GM21515 (cell line): ENCODE measurements around the gene MTG1.
"Not testable (repeated sequence)": the region's sequence is repeated elsewhere in the genome, so short reads cannot be mapped to it uniquely, and the experiment has no call there.

Experiments used
- ATAC-seq: cut with Tn5 transposase; IDR thresholded peaks from one replicate; pipeline ENCODE4 v1.9.1; 2021; ENCODE audit not compliant: unreplicated experiment

MTG1 gene

GRCh38 chr10:133422807-133423771 is 29.1 kb downstream of the MTG1 start:
- no peak for ATAC-seq

DNA sequence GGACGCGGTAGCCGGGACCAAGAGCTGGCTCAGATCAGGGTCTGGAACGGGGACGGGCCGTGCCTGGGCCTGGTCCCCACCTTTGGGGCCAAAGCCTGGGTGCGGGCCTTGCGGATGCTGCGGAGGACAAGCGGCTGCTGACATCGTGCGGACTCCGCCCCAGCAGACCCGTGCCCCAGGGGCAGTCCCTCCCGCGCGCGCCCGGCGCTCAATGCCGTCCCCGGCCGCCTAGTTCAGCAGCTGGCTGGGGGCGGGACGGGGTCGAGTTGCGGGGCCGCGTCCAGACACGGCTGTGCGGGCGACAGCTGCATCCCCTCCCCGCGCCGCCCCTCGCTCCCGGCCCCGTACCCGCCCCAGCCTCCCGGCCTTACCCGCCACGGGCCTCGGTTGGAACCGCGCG is 30.1 kb downstream of the MTG1 start:
- ATAC-seq = not testable (repeated sequence)

DNA sequence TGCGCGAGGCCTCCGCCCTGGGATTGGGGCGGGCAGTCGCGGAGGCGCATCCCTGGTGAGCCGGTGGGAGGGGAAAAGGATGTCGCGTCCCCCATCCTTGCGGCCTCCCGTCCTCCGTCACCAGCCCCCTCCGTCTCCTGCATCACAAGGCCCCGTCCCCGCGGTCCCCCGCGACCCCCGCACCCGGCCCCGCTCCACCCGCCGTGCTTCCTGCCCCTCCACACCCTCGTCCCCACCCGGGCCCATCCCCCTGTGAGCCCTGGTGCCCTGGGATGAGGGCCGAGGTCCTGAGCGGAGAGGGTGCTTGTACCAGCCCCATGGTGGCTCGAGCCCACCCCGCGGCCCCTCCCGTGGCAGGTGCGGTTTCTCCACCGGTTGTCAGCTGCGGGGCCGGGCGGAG is 30.6 kb downstream of the MTG1 start, which contains the start of gene SPRN:
Gene SPRN (minus strand): TSS at position 25 of the 400 bp plus-strand sequence. CDS start 944 bp downstream, outside the sequence.
- not testable (repeated sequence) for ATAC-seq

GRCh38 chr10:133429571-133429970 is 35.6 kb downstream of the MTG1 start:
- ATAC-seq = not testable (repeated sequence)

DNA sequence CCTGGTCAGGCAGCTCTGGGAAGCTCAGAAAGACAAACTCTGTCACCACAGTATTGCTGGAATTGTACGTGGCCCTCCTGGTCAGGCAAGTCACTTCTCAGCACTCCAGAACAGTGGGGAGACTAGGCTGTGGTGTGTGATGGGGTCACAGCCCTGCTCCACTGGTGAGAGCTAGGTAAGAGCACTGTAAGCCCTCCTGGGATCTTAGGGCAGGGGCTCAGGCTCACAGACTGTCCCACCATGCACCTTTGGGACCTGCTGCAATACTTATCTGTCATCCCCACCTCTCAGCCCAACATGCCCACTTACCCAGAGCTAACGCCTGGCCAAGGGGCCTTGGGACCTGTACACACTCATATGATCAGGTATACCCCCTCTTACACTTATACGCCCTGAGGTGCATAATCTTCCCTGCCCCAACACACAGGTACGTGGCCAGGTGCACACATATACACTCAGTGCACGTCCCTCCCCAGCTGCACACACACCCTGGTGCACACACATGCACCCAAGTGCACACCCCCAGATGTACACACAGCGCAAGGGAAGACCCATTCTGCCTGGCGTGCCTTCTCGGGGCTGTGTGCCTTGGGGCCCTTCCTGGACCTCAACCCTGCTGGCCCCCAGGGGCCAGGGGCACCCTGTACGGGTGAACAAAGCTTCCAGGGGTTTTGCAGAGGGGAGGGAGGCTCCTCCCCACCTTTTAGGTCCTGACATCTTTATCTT is 38.1 kb downstream of the MTG1 start:
- not testable (repeated sequence) for ATAC-seq

GRCh38 chr10:133432789-133433188 is 38.8 kb downstream of the MTG1 start:
- not testable (repeated sequence) for ATAC-seq

GRCh38 chr10:133438711-133439273 is 44.8 kb downstream of the MTG1 start:
- ATAC-seq = no peak

- ATAC-seq = no peak
Observed at GRCh38 chr10:133439517-133440461, 45.8 kb downstream of the MTG1 start.

DNA sequence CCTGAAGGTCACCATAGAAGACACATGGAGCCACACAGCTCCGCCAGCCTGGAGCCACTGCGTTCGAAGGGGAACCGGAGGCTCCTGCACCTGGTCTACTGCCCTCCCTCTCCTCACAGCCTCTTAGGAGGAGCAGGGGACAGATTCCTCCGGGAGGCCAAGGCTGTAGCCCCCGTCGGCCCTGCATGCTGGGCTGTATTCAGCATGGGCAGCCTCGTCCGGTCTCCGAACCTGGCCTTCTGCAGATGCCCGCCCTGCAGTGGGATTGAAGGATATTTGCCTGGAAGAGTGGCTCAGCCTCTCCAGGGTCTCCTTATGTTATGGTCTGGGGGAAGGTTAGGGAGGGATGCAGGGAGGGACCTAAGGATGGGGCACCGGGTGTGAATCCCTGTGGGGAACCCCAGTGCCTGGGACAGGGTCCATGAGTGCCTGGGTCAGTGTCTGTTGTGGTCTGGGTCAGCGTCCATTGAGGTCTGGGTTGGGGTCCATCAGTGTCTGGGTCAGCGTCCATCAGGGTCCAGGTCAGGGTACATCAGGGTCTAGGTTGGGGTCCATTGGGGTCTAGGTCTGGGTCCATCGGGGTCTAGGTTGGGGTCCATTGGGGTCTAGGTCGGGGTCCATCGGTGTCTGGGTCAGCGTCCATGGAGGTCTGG is 46.8 kb downstream of the MTG1 start:
- ATAC-seq = no peak

DNA sequence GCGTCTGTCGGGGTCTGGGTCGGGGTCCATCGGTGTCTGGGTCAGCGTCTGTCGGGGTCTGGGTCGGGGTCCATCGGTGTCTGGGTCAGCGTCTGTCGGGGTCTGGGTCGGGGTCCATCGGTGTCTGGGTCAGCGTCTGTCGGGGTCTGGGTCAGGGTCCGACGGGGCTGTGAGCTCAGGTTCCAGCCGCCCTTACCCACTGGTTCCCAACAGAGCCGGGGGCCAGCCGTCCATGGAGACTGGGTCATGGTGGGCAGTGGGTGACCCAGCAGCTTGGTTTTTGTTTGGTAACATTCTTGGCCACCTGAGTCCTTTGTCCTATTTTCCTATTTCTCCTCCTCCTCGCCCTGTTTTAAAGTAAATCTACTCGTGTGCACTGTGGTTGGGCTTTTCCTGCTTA is 47.4 kb downstream of the MTG1 start:
- ATAC-seq = not testable (repeated sequence)

DNA sequence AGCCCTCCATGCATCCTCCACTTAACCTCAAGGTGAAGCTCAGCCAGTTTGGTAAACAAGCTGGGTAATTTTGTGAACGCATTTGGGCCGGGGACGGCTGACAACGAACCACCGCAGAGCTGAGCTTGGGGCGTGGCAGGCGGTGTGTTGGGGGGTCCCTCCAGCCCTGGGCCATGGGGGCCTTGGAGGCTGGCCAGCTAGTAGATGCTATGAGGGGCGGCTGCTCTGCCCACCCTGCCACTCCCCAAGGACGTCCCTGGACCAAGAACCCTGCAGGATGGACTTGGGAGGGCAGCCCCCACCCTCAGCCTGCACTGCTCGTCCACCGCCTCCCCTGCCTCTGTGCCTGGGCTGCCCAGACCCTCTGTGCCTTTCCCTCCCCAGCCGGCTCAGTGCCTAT is 47.8 kb downstream of the MTG1 start:
- ATAC-seq = no peak

DNA sequence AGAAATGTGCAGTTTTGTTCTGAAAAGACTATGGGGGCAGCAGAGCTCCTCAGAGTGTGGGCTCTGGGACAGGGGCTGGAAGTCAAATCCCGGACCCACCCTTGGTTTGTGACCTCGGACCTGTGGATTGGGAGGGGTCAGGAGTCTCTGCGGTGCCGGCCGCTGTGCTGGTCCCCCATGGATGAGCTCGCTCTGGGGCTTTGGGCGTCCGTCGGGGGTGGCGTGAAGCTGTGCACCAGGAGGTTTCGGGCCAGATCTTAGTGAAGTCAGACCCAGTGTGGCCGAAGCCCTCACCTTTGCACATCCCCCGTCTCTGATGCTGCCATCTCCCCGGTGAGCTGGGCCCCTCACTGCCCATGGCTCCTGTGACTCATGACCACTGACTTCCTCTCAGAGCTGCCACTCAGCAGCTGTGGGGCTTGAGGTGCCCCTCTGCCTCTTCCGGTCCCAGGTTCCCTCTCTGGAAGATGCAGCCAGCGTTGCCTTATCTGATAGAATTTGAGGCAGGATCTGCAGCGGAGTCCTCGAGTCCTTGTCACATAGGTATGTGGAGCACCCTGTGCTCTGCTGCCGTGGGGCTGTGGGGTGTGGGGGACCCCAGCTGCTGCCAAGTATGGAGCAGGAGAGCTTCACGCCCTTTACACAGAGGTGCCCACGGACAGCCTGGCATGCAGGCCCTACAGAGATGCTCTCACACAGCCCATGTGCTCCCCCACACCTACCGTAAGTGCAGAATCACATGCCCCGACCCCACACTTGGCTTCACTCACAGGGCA is 48.4 kb downstream of the MTG1 start:
- no peak for ATAC-seq

DNA sequence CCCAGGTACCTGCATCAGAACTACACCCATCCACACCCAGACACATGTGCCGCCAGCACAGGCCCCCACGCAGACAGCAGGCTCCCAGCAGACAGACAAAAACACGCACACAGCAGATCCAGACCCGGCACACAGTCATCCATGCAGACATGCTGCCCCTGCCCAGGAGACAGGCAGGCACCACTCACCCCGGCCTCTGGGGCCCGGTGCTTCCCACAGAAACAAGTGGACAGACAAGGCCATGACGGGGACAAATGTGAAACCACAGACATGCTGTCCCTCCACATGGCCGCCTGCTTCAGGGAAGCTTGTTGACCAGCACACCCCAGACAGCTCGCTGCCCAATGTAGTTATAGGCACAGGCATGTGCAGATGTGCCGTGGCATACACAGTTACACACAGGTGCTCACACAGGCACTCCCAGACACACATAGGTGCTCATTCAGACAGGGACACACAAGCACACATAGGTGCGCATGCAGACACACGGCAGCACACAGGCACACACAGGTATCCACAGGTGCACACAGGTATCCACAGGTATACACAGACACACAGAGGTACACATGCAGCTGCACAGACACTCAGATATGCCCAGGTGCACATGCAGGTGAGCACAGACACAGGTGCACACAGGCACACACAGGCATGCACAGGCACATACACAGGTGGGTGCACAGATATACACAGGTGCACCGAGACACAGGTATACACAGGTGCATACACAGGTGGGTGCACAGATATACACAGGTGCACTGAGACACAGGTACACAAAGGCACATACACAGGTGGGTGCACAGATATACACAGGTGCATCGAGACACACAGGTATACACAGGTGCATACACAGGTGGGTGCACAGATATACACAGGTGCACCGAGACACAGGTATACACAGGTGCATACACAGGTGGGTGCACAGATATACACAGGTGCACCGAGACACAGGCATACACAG is 49.3 kb downstream of the MTG1 start:
- ATAC-seq = no peak

DNA sequence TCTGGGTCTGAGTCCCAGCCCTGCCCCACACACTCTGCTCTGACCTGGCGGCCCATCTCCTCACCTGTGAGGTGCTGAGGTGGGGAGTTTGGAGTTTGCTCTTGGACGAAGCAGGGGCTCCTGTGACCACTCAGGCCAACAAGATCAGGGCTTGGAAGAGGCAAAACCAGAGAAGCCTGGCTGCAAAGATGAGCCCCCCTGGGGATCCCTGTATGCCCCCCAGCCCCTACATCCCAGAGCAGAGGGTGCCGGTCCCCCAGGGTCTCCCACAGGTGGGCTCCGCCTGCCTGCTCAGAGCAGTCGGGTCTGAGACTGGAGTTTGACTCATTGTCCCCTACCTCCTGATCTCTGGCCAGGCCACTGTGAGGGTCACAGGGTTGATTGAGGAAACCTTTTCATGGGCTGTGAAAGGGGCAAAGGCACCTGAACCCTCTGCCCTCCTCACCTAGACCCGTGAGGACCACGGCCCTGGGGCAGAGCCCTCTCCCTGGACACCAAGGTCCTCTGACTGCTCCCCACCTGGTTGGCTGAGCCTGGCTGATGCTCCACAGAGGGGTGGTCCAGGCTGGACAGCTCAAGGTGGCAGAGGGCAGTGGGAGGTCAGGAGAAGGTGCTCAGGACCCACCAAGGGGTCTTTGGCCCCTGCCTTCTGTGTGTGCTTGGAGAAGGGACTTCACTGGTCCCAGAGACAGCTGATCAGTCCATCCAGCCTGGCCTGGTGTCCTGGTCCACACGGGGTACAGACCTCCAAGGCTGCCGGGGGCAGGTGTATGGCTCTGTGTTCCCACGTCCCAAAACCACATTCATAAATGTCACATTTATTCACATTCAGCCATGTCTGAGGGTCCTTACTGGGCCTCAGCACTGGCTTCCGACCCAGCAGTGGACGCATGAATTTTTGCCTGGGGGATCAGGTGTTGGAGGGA is 50.6 kb downstream of the MTG1 start:
- ATAC-seq = no peak

GRCh38 chr10:133445268-133445732 is 51.3 kb downstream of the MTG1 start:
- ATAC-seq = no peak

- ATAC-seq = no peak
Observed at GRCh38 chr10:133445751-133446708, 52.1 kb downstream of the MTG1 start.
